GM06990 (cell line): ENCODE results near the gene CREBZF.
"Not testable (repeated sequence)": the region's sequence is repeated elsewhere in the genome, so short reads cannot be mapped to it uniquely, and the experiment has no call there.

Experiments
- DNase-seq: peaks from one replicate; pipeline ENCODE4 v3.0.0-alpha.2; 2011; ENCODE audit not compliant: insufficient read length; ENCODE audit errors: extremely low read depth
- H3K27me3 ChIP-seq: replicated peaks from 2 replicates; pipeline ENCODE4 v1.6.0; 2011; ENCODE audit warnings: low read length; ENCODE audit not compliant: control insufficient read depth, insufficient read depth
- H3K36me3 ChIP-seq: 2 replicates; pipeline ENCODE4 v1.5.1; 2011; ENCODE audit warnings: low read length; ENCODE audit not compliant: control insufficient read depth, insufficient read depth
- H3K4me3 ChIP-seq: replicated peaks from 2 replicates; pipeline ENCODE4 v1.5.1; 2011; ENCODE audit warnings: low read depth, mild to moderate bottlenecking, control low read depth, low read length
- CTCF ChIP-seq: IDR thresholded peaks from 2 replicates; pipeline ENCODE4 v1.5.1; 2011; ENCODE audit warnings: low read length, control low read depth, mild to moderate bottlenecking, inconsistent platforms; ENCODE audit not compliant: insufficient read depth, poor library complexity, severe bottlenecking

The CREBZF gene

GRCh38 chr11:85673393-85673792 is 8.5 kb upstream of the CREBZF start:
- H3K27me3 ChIP-seq: no peaks in the 10 kb centered on the region; the same call in 1 of the 2 replicates
- no peak for DNase-seq
- no peak overlapping the region for H3K4me3 ChIP-seq
- no peak for TF ChIP-seq CTCF
- no peaks in the 10 kb centered on the region for H3K36me3 ChIP-seq

- Histone ChIP-seq H3K27me3 (no peaks in the 10 kb centered on the region; the same call in 1 of the 2 replicates), H3K4me3 (no peak overlapping the region), H3K36me3 (no peaks in the 10 kb centered on the region)
- DNase-seq: no peak
- no peak for TF ChIP-seq CTCF
Observed at GRCh38 chr11:85672105-85672902, 7.4 kb upstream of the CREBZF start.

DNA sequence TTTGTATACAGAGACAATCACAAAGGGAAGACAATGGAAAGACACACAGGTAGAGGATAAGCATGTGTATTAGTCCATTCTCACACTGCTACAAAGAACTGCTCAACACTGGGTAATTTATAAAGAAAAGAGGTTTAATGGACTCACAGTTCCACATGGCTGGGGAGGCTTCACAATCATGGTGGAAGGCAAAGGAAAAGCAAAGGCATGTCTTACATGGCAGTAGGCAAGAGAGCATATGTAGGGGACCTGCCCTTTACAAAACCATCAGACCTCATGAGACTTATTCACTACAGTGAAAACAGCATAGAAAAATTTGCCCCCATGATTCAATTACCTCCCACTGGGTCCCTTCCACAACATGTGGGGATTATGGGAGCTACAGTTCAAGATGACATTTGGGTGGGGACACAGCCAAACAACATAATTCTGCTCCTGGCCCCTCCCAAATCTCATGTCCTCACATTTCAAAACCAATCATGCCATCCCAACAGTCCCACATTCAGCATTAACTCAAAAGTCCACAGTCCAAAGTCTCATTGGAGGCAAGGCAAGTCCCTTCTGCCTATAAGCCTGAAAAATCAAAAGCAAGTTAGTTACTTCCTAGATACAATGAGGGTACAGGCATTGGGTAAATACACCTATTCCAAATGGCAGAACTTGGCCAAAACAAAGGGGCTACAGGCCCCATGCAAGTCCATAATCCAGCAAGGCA is 6.2 kb upstream of the CREBZF start:
- not testable (repeated sequence) for H3K4me3 ChIP-seq, H3K27me3 ChIP-seq, H3K36me3 ChIP-seq, DNase-seq

GRCh38 chr11:85668157-85668556 is 3.2 kb upstream of the CREBZF start:
- no peak for DNase-seq
- Histone ChIP-seq H3K4me3 (no peak overlapping the region), H3K36me3 (no peaks in the 10 kb centered on the region; the same call in 1 of the 2 replicates), H3K27me3 (no peaks in the 10 kb centered on the region)
- TF ChIP-seq CTCF: no peak

DNA sequence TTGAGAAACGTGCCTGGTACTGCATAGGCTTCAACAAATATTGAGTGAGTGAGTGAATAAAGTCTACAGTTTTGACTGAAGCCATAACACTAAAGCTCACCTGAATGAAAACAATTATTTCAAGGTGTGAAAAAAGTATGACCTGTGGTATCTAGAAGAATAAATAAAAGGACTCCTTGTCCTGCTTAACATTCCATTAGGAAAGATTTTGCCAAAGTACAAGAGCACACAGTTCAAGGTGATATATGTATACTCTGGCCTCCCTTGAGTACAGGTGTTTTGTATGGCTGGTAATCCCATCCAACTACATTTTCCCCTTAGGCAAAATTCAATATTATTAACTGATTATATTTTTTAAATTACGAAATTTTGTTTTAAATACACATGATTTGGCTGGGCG is 1.8 kb upstream of the CREBZF start:
- Histone ChIP-seq H3K36me3 (no peaks in the 10 kb centered on the region; the same call in 1 of the 2 replicates), H3K4me3 (no peak overlapping the region), H3K27me3 (no peaks in the 10 kb centered on the region)
- DNase-seq: no peak
- TF ChIP-seq CTCF: no peak

GRCh38 chr11:85665733-85666132 is 804 bp upstream of the CREBZF start:
- no peak for TF ChIP-seq CTCF
- no peak overlapping the region for H3K4me3 ChIP-seq
- no peak for DNase-seq
- no peaks in the 10 kb centered on the region for H3K27me3 ChIP-seq
- no peaks in the 10 kb centered on the region; the same call in 1 of the 2 replicates for H3K36me3 ChIP-seq
